ENCODE data around the gene KLHL29.

DNA sequence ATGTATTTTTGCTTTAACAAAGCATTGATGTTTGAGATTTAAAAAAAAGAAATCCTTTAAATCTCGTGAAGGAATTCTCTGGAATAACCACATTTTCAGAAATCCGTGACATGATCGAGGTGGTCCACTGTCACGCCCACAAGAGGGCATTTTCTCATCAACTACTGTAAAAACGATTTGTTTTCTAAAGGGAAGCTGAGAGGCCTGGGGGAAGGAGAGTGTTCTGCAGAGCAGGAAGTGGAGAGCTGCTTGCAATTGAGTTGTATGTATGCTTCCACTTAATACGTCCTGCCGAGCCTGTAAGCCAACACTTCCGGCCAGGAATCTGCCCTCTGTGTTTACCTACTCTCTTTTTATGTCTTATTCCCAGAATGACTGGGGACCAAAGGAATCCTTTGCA lies 19.4 kb downstream of the KLHL29 start:
- TF ChIP-seq, protein P1, sequence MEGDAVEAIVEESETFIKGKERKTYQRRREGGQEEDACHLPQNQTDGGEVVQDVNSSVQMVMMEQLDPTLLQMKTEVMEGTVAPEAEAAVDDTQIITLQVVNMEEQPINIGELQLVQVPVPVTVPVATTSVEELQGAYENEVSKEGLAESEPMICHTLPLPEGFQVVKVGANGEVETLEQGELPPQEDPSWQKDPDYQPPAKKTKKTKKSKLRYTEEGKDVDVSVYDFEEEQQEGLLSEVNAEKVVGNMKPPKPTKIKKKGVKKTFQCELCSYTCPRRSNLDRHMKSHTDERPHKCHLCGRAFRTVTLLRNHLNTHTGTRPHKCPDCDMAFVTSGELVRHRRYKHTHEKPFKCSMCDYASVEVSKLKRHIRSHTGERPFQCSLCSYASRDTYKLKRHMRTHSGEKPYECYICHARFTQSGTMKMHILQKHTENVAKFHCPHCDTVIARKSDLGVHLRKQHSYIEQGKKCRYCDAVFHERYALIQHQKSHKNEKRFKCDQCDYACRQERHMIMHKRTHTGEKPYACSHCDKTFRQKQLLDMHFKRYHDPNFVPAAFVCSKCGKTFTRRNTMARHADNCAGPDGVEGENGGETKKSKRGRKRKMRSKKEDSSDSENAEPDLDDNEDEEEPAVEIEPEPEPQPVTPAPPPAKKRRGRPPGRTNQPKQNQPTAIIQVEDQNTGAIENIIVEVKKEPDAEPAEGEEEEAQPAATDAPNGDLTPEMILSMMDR (IDR thresholded peaks at IDR 0.05), result peak in 3 of 4 experiments; percentile 38 to 51 (median 46)
- no peak for TF ChIP-seq POLR2A (IDR thresholded peaks at IDR 0.05)
